ENCODE data around the gene LEMD1. TPM values are rescaled to one million over a fixed set of nuclear protein-coding genes. Genes with fewer than 3 reads are reported as not detected.

Gene LEMD1
- total RNA-seq, 4 donors from 2014 or later, result 5.1 TPM; not detected in 3

GRCh38 chr1:205423814-205424399 lies 2.1 kb upstream of the LEMD1 start:
- 83% methylated on average over 6 of the region's 6 CpGs for WGBS
- no peak overlapping the region for H3K4me3 ChIP-seq
- H3K9me3 ChIP-seq, result no peaks in the 10 kb centered on the region
- peaks cover 29% of the 10 kb centered on the region for H3K27me3 ChIP-seq
- no peak overlapping the region for H3K27ac ChIP-seq
- no peaks in the 10 kb centered on the region for H3K4me1 ChIP-seq
- TF ChIP-seq EP300 (IDR thresholded peaks at IDR 0.05) (no peak), POLR2A (IDR thresholded peaks at IDR 0.05) (no peak), POLR2AphosphoS5 (IDR thresholded peaks at IDR 0.05) (no peak)
- TF ChIP-seq, protein P1, sequence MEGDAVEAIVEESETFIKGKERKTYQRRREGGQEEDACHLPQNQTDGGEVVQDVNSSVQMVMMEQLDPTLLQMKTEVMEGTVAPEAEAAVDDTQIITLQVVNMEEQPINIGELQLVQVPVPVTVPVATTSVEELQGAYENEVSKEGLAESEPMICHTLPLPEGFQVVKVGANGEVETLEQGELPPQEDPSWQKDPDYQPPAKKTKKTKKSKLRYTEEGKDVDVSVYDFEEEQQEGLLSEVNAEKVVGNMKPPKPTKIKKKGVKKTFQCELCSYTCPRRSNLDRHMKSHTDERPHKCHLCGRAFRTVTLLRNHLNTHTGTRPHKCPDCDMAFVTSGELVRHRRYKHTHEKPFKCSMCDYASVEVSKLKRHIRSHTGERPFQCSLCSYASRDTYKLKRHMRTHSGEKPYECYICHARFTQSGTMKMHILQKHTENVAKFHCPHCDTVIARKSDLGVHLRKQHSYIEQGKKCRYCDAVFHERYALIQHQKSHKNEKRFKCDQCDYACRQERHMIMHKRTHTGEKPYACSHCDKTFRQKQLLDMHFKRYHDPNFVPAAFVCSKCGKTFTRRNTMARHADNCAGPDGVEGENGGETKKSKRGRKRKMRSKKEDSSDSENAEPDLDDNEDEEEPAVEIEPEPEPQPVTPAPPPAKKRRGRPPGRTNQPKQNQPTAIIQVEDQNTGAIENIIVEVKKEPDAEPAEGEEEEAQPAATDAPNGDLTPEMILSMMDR (IDR thresholded peaks at IDR 0.05), result no peak
- DNase-seq (ENCODE audit: low spot score in 2 of 2), result no peak
- no peaks in the 10 kb centered on the region for H3K36me3 ChIP-seq

DNA sequence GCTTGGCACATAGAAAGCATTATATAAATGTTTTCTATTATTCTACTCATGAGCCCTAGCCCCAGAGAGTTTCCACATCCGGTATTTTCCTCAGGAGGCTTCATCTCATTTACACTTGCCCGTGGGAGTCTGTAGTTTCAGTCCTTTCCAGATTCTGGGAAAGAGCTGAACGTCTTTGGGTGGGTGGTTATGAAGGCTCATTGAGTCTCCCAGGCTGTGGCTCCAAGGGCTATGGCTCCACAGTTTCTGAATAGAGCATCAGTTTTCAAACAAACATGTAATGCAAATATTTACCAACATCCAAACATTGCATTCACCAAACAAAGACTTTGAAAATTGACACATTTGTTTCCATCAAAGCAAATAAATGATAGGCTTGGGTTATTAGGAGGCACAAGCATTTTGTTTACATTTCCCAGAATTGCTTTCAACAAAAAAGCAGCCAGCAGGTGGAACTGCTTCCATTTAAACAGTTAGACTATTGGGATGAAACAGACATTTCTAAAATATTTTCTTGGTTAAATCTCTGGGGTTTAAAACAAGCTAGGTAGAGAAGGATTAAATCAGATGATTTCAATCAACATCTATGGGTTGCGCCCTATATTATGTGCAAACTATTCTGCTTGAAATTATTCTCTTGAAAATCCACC lies 1.3 kb upstream of the LEMD1 start:
- Histone ChIP-seq H3K4me3 (no peak overlapping the region), H3K27ac (no peak overlapping the region), H3K36me3 (no peaks in the 10 kb centered on the region), H3K9me3 (no peaks in the 10 kb centered on the region), H3K27me3 (peaks cover 35% of the 10 kb centered on the region), H3K4me1 (no peaks in the 10 kb centered on the region)
- DNase-seq (ENCODE audit: low spot score in 2 of 2), result no peak
- TF ChIP-seq EP300 (IDR thresholded peaks at IDR 0.05), result no peak
- TF ChIP-seq POLR2AphosphoS5 (IDR thresholded peaks at IDR 0.05), result no peak
- TF ChIP-seq, protein P1 (IDR thresholded peaks at IDR 0.05), result no peak
- 61% methylated on average over 4 of the region's 4 CpGs for WGBS

DNA sequence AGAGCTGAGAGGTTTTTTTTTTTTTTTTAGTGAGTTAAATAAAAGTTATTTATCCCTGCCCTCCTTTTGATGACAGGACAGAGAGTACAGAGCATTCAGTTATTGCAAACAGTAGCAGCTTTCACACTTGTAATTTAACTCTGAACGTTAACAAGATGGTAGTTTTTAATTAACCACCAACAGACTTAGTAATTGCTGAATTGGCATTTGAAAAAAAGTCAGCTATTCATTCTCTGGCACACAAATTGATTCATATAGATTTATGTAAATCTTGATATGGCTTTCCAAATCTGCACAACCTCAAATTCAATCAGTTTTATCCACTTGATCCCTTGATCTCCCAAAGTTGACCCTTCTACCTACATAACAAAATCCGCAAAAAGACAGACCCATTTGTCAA lies 918 bp downstream of the LEMD1 start:
- peaks cover 41% of the 10 kb centered on the region for H3K27me3 ChIP-seq
- DNase-seq (ENCODE audit: low spot score in 2 of 2), result no peak
- H3K4me3 ChIP-seq, result no peak overlapping the region
- no peak overlapping the region for H3K27ac ChIP-seq
- WGBS, result 74% methylated on average over 2 of the region's 2 CpGs
- H3K9me3 ChIP-seq, result no peaks in the 10 kb centered on the region
- TF ChIP-seq POLR2A (IDR thresholded peaks at IDR 0.05) (no peak), EP300 (IDR thresholded peaks at IDR 0.05) (no peak), POLR2AphosphoS5 (IDR thresholded peaks at IDR 0.05) (no peak)
- TF ChIP-seq, protein P1 (IDR thresholded peaks at IDR 0.05), result no peak
- no peaks in the 10 kb centered on the region for H3K4me1 ChIP-seq
- no peaks in the 10 kb centered on the region for H3K36me3 ChIP-seq

DNA sequence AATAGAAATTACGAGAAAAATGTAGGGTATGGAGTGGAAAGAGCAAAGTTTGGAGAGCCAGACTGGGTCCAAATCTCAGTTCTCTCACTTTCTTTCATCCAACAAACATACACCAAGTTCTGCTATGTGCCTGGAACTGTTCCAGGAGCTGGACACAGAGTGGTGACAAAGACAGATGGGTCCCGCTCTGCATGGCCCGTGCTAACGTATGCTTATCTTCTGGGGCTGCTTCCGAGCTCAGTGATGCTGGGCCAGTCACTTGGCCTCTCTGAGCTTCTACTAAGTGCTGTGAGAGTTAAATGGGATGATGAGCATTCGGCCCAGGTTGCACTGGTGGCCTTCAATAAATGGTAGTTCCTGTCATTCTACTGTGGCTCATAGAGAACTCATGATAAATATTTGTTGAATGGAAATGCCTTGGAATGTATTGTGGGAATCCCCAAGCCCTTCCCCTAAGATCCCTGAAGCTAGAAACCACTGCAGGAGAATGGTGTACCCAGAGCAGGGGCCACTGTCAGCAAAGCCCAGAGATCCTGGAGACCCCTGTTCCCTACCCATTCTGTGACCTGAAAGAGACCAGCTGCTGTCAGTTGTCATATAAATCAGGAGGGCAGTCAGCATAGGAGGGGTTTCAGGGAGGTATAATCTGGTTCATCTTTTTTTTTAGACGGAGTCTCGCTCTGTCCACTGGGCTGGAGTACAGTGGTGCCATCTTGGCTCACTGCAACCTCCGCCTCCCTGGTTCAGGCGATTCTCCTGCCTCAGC lies 3.8 kb downstream of the LEMD1 start:
- WGBS, result 83% methylated on average over 10 of the region's 10 CpGs
- Histone ChIP-seq H3K9me3 (no peaks in the 10 kb centered on the region), H3K27ac (no peak overlapping the region), H3K27me3 (peaks cover 19% of the 10 kb centered on the region), H3K4me1 (no peaks in the 10 kb centered on the region), H3K36me3 (no peaks in the 10 kb centered on the region), H3K4me3 (no peak overlapping the region)
- no peak for DNase-seq (ENCODE audit: low spot score in 2 of 2)
- TF ChIP-seq POLR2AphosphoS5 (IDR thresholded peaks at IDR 0.05), result no peak
- TF ChIP-seq, protein P1 (IDR thresholded peaks at IDR 0.05), result no peak
- TF ChIP-seq EP300 (IDR thresholded peaks at IDR 0.05), result no peak
- TF ChIP-seq POLR2A (IDR thresholded peaks at IDR 0.05), result no peak

- Histone ChIP-seq H3K4me1 (no peaks in the 10 kb centered on the region), H3K27ac (no peak overlapping the region), H3K36me3 (no peaks in the 10 kb centered on the region), H3K27me3 (peaks cover 13% of the 10 kb centered on the region), H3K9me3 (no peaks in the 10 kb centered on the region), H3K4me3 (no peak overlapping the region)
- TF ChIP-seq, protein P1 (IDR thresholded peaks at IDR 0.05), result no peak
- TF ChIP-seq POLR2A (IDR thresholded peaks at IDR 0.05) (no peak), EP300 (IDR thresholded peaks at IDR 0.05) (no peak), POLR2AphosphoS5 (IDR thresholded peaks at IDR 0.05) (no peak)
- DNase-seq (ENCODE audit: low spot score in 2 of 2), result no peak
- 80% methylated on average over 2 of the region's 2 CpGs for WGBS
Observed at GRCh38 chr1:205416322-205416721, 5.5 kb downstream of the LEMD1 start.

Data from suprapubic skin (tissue), 4 donors.